HG02970 (cell line): ENCODE measurements around the gene MGAT5.

Experiments used
- ATAC-seq: cut with Tn5 transposase; IDR thresholded peaks from one replicate; pipeline ENCODE4 v1.9.1; 2021; ENCODE audit warnings: mild to moderate bottlenecking, moderate library complexity, moderate number of reproducible peaks; ENCODE audit not compliant: unreplicated experiment, low FRiP score

The MGAT5 gene

GRCh38 chr2:134359367-134360081, 105.7 kb downstream of the MGAT5 start:
- no peak for ATAC-seq

- no peak for ATAC-seq
These were observed 107.0 kb downstream of the MGAT5 start for GRCh38 chr2:134360745-134361487.

- no peak for ATAC-seq
These were observed 107.8 kb downstream of the MGAT5 start for GRCh38 chr2:134361648-134362047.

- ATAC-seq, result no peak
These were observed 108.3 kb downstream of the MGAT5 start for GRCh38 chr2:134362152-134362668.

GRCh38 chr2:134362740-134363139, 108.9 kb downstream of the MGAT5 start:
- no peak for ATAC-seq

GRCh38 chr2:134365356-134365755, 111.5 kb downstream of the MGAT5 start:
- no peak for ATAC-seq

GRCh38 chr2:134366359-134366758, 112.5 kb downstream of the MGAT5 start:
- no peak for ATAC-seq

GRCh38 chr2:134367213-134367612, 113.3 kb downstream of the MGAT5 start:
- ATAC-seq, result no peak

- ATAC-seq, result no peak
These were observed 114.3 kb downstream of the MGAT5 start for GRCh38 chr2:134368009-134368817.

GRCh38 chr2:134369220-134369902, 115.5 kb downstream of the MGAT5 start:
- no peak for ATAC-seq

GRCh38 chr2:134370655-134371445, 117.0 kb downstream of the MGAT5 start:
- ATAC-seq, result no peak

GRCh38 chr2:134372141-134372540, 118.3 kb downstream of the MGAT5 start:
- ATAC-seq, result no peak

- no peak for ATAC-seq
These were observed 118.8 kb downstream of the MGAT5 start for GRCh38 chr2:134372611-134373131.

- no peak for ATAC-seq
These were observed 122.1 kb downstream of the MGAT5 start for GRCh38 chr2:134375935-134376334.

- no peak for ATAC-seq
These were observed 123.9 kb downstream of the MGAT5 start for GRCh38 chr2:134377730-134378129.

- ATAC-seq, result no peak
These were observed 125.4 kb downstream of the MGAT5 start for GRCh38 chr2:134379293-134379692.

GRCh38 chr2:134379722-134380121, 125.8 kb downstream of the MGAT5 start:
- ATAC-seq, result no peak

- ATAC-seq, result no peak
These were observed 127.3 kb downstream of the MGAT5 start for GRCh38 chr2:134381141-134381540.

GRCh38 chr2:134384131-134384530, 130.3 kb downstream of the MGAT5 start:
- ATAC-seq, result no peak
